K562 (cell line): ENCODE results near the gene MAGI2. TPM values are rescaled to one million over a fixed set of nuclear protein-coding genes. Genes with fewer than 3 reads are reported as not detected.

Experiments
- ATAC-seq: fragments of 200-7000 bp; cut with Tn5 transposase; 3 replicates; pipeline ENCODE4 v1.9.1; 2020; ENCODE audit warnings: moderate library complexity
- BruUV-seq: library from RNA; stranded (reverse); fragments of 400-500 nt; replicated peaks from 2 replicates; lab custom pipeline; 2021; lab: Mats Ljungman, UMichigan
- CTCF ChIA-PET: fragments of 300-600 bp; formaldehyde crosslinking; extraction: SDS; loops from one replicate; lab custom pipeline; 2021; ENCODE audit warnings: low intra/inter-chr PET ratio; lab: Yijun Ruan, JAX
- POLR2A ChIA-PET: fragments of 300-600, 350-650 bp; sonication (Branson Sonifier 250); formaldehyde crosslinking; extraction: SDS; loops from one replicate; lab custom pipeline; 2021; ENCODE audit warnings: antibody characterized with exemption, inconsistent platforms; lab: Yijun Ruan, JAX
- DNase-seq, 4 experiments: peaks; one replicate each; pipeline versions ENCODE4 v3.0.0 to v3.0.0-alpha.2; 2011 to 2018; ENCODE audit warnings: low spot score in 3 of 4, mixed read lengths in 3 of 4; ENCODE audit errors: extremely low read depth in 1 of 4
- FAIRE-seq: peaks from 2 replicates; lab custom pipeline; 2011; peaks lifted over from hg19 to GRCh38; lab: Jason Lieb, UNC
- H2AFZ ChIP-seq: 2 replicates; pipeline ENCODE4 v1.6.0; 2011; ENCODE audit warnings: low read depth, low read length, control low read depth, inconsistent platforms
- H3K27ac ChIP-seq: fragments of 200-600 bp; 3 replicates; pipeline ENCODE4 v1.8.0; 2011; ENCODE audit warnings: low read depth, mild to moderate bottlenecking, control low read depth, inconsistent platforms, low read length, moderate library complexity, mixed read lengths; ENCODE audit errors: extremely low read depth
- H3K27me3 ChIP-seq, 2 experiments: fragments of 300-600 bp in 1 of 2; 2 replicates in 1 of 2; 3 replicates in 1 of 2; pipeline versions ENCODE4 v1.6.0 to v1.8.0; 2011; ENCODE audit warnings: inconsistent platforms in 2 of 2, low read length in 2 of 2, mild to moderate bottlenecking in 1 of 2, mixed read lengths in 1 of 2, moderate library complexity in 1 of 2; ENCODE audit not compliant: control insufficient read depth in 2 of 2, insufficient read depth in 2 of 2
- H3K36me3 ChIP-seq: fragments of 300-600 bp; 3 replicates; pipeline ENCODE4 v1.8.0; 2011; ENCODE audit warnings: mild to moderate bottlenecking, low read length, inconsistent platforms; ENCODE audit not compliant: control insufficient read depth, insufficient read depth
- H3K4me1 ChIP-seq, 2 experiments: fragments of 200-600 bp in 1 of 2; replicated peaks in 1 of 2; 2 replicates in 1 of 2; 3 replicates in 1 of 2; pipeline versions ENCODE4 v1.5.1 to v1.8.0; 2011; ENCODE audit warnings: inconsistent platforms in 2 of 2, low read length in 2 of 2, mild to moderate bottlenecking in 1 of 2, mixed read lengths in 1 of 2, moderate library complexity in 1 of 2; ENCODE audit not compliant: control insufficient read depth in 2 of 2, insufficient read depth in 2 of 2
- H3K4me2 ChIP-seq: 2 replicates; pipeline ENCODE4 v1.6.1; 2011; ENCODE audit warnings: low read length, control low read depth, inconsistent platforms, mixed read lengths; ENCODE audit not compliant: insufficient read depth
- H3K4me3 ChIP-seq: fragments of 200-600 bp; sonication (generic), shearing (Covaris generic); 2 replicates; pipeline ENCODE4 v1.5.1; 2016; ENCODE audit warnings: control low read depth, inconsistent platforms
- H3K79me2 ChIP-seq: fragments of 200-600 bp; 3 replicates; pipeline ENCODE4 v1.8.0; 2011; ENCODE audit warnings: low read length, inconsistent platforms; ENCODE audit not compliant: control insufficient read depth, insufficient read depth
- H3K9ac ChIP-seq, 2 experiments: 2 replicates each; pipeline versions ENCODE4 v1.6.0 to v1.6.1; 2011; ENCODE audit warnings: low read depth in 2 of 2, low read length in 2 of 2, control low read depth in 1 of 2, inconsistent platforms in 1 of 2, mild to moderate bottlenecking in 1 of 2, mixed read lengths in 1 of 2; ENCODE audit not compliant: insufficient read depth in 1 of 2
- H3K9me1 ChIP-seq: one replicate; pipeline ENCODE4 v1.6.0; 2011; ENCODE audit warnings: inconsistent platforms, mild to moderate bottlenecking, low read length, moderate library complexity; ENCODE audit not compliant: control insufficient read depth, insufficient read depth
- H3K9me3 ChIP-seq: replicated peaks from 2 replicates; pipeline ENCODE4 v1.5.1; 2011; ENCODE audit warnings: low read depth, low read length, inconsistent platforms; ENCODE audit not compliant: control insufficient read depth, insufficient read depth
- H4K20me1 ChIP-seq: replicated peaks from 2 replicates; pipeline ENCODE4 v1.6.1; 2011; ENCODE audit warnings: low read length, inconsistent platforms, mixed read lengths; ENCODE audit not compliant: control insufficient read depth, insufficient read depth
- CHD1 ChIP-seq: fragments of 200-600 bp; sonication (generic); IDR thresholded peaks from one replicate; pipeline ENCODE4 v1.6.1; 2012; ENCODE audit warnings: mild to moderate bottlenecking, moderate library complexity, low read length, inconsistent platforms
- CREB5 ChIP-seq: fragments of 250-450 bp; sonication (Bioruptor Pico); IDR thresholded peaks from 2 replicates; pipeline ENCODE4 v1.5.0; 2020; ENCODE audit warnings: mild to moderate bottlenecking
- HDAC3 ChIP-seq: fragments of 450-650 bp; IDR thresholded peaks from 2 replicates; pipeline ENCODE4 v1.6.1; 2018; ENCODE audit warnings: borderline replicate concordance, mild to moderate bottlenecking, moderate library complexity; ENCODE audit not compliant: partially characterized antibody
- HNRNPUL1 ChIP-seq: fragments of 200-400 bp; formaldehyde crosslinking; IDR thresholded peaks from 2 replicates; pipeline ENCODE4 v1.6.1; 2017; ENCODE audit warnings: low read length
- ILK ChIP-seq: fragments of 450-650 bp; IDR thresholded peaks from 2 replicates; pipeline ENCODE4 v1.6.1; 2016; ENCODE audit warnings: missing genetic modification characterization, low read depth, mild to moderate bottlenecking, missing compliant biosample characterization, moderate library complexity, borderline replicate concordance
- LCOR ChIP-seq: sonication (generic); formaldehyde crosslinking; IDR thresholded peaks from 2 replicates; pipeline ENCODE4 v1.8.0; 2022; ENCODE audit warnings: mild to moderate bottlenecking, missing genetic modification reagents
- NCOA4 ChIP-seq: fragments of 450-650 bp; IDR thresholded peaks from 2 replicates; pipeline ENCODE4 v1.6.1; 2018; ENCODE audit warnings: mild to moderate bottlenecking; ENCODE audit not compliant: partially characterized antibody
- RFX1 ChIP-seq: fragments of 450-650 bp; IDR thresholded peaks from 2 replicates; pipeline ENCODE4 v1.6.1; 2016; ENCODE audit warnings: mild to moderate bottlenecking, moderate library complexity
- RREB1 ChIP-seq: fragments of 250-450 bp; sonication (Bioruptor Pico); IDR thresholded peaks from 2 replicates; pipeline ENCODE4 v1.4.0; 2020
- TRIM28 ChIP-seq: fragments of 450-650 bp; IDR thresholded peaks from 2 replicates; pipeline ENCODE4 v1.6.1; 2017
- ZBTB1 ChIP-seq: sonication (generic); formaldehyde crosslinking; IDR thresholded peaks from 2 replicates; pipeline ENCODE4 v1.8.1; 2023; ENCODE audit warnings: missing genetic modification reagents, low read depth, mild to moderate bottlenecking, borderline replicate concordance
- ZNF165 ChIP-seq: fragments of 250-450 bp; sonication (Bioruptor Pico); IDR thresholded peaks from 2 replicates; pipeline ENCODE4 v1.4.0; 2020; ENCODE audit warnings: borderline replicate concordance
- ZNF324 ChIP-seq: fragments of 250-450 bp; sonication (Bioruptor Pico); IDR thresholded peaks from 2 replicates; pipeline ENCODE4 v1.4.0; 2020; ENCODE audit warnings: mild to moderate bottlenecking
- WGBS: fragments of 100-300 bp; shearing (Covaris generic); methylation state at CpG from one replicate; pipeline ENCODE4 v1.1.6; 2016; ENCODE audit warnings: low coverage, mixed read lengths; ENCODE audit not compliant: insufficient coverage; ENCODE audit errors: missing lambda C conversion rate; 5-methylcytosine and 5-hydroxymethylcytosine counted together
- in situ Hi-C: fragments of 300-500 bp; cut with MboI; formaldehyde crosslinking; loops from 4 replicates; pipeline ENCODE4 v1.15.0; 2018; ENCODE audit warnings: inconsistent platforms, mixed read lengths
- intact Hi-C: fragments of 100-400 bp; cut with micrococcal nuclease; formaldehyde crosslinking; loops from 2 replicates; pipeline ENCODE4 v1.14.2; 2022
- polyA plus RNA-seq, 8 experiments: library from polyadenylated mRNA; depleted of rRNA in 4 of 8; stranded (reverse) in 5 of 8; unstranded in 3 of 8; fragments of >200 nt; fragmentation: Nextera tagmentation in 2 of 8; fragmentation: Illumina TruSeq in 1 of 8; extraction: Ambion mirVana in 2 of 8; extraction: Trizol in 1 of 8; gene quantifications; 2 replicates each; pipeline versions ENCODE4 v1.2.1 to v1.2.3, GENCODE V29; 2011 to 2014; ENCODE audit warnings: inconsistent platforms in 1 of 8, missing spikeins in 1 of 8
- total RNA-seq, 7 experiments: library from RNA; depleted of rRNA in 6 of 7; stranded (reverse); fragments of >200 nt in 6 of 7; fragmentation: Illumina TruSeq in 2 of 7; extraction: Trizol in 2 of 7; gene quantifications; 2 replicates each; pipeline versions ENCODE4 v1.2.1 to v1.2.3, GENCODE V29; 2011 to 2021; ENCODE audit warnings: low replicate concordance in 1 of 7

MAGI2 gene
- total and polyA plus RNA-seq, 9 of the 15 experiments (the other 6 are each of a cell fraction or from before 2014, with no cell fraction given): 0.27 to 1.4 (median 0.70) TPM

- no peak for TF ChIP-seq RREB1
Observed at GRCh38 chr7:78864339-78864738, 589.1 kb downstream of the MAGI2 start (continued).

- peaks cover 2% of the 10 kb centered on the region; the same call in 1 of the 2 replicates for H3K9me3 ChIP-seq
- H3K9ac ChIP-seq: no peak overlapping the region
- no TSS peak for BruUV-seq
- no peaks in the 10 kb centered on the region for H4K20me1 ChIP-seq
- H3K79me2 ChIP-seq: no peaks in the 10 kb centered on the region
- DNase-seq (no peak), ATAC-seq (no peak), FAIRE-seq (no peak)
- H3K27me3 ChIP-seq: no peaks in the 10 kb centered on the region
- no peak overlapping the region for H3K4me2 ChIP-seq
- H3K27ac ChIP-seq: no peak overlapping the region
- CTCF ChIA-PET: no interaction called here
- TF ChIP-seq CHD1: no peak
- TF ChIP-seq RFX1: no peak
- TF ChIP-seq ZNF324 (CRISPR knock-in tag): no peak
- no peak for TF ChIP-seq HDAC3
- TF ChIP-seq NCOA4: no peak
- TF ChIP-seq ZNF165 (CRISPR knock-in tag): no peak
- TF ChIP-seq HNRNPUL1: no peak
- TF ChIP-seq LCOR (CRISPR knock-in tag): no peak
- TF ChIP-seq ILK (tag): no peak
- TF ChIP-seq ZBTB1 (CRISPR knock-in tag): no peak
- TF ChIP-seq CREB5: no peak
- no peak for TF ChIP-seq TRIM28
- H3K9me1 ChIP-seq: no peaks in the 10 kb centered on the region
- no peaks in the 10 kb centered on the region for H3K4me1 ChIP-seq
- intact Hi-C loops: no loop called here
- WGBS: 0% methylated on average over 1 of the region's 1 CpG
- no peak overlapping the region for H3K4me3 ChIP-seq
- H2AFZ ChIP-seq: no peak overlapping the region
- POLR2A ChIA-PET: interaction anchor here (0.6 kb wide), 1 partner anchor 17 kb away, joined by 3 read pairs; no protein-coding TSS in a partner anchor
- no peaks in the 10 kb centered on the region for H3K36me3 ChIP-seq
- in situ Hi-C loops: no loop called here
Observed at GRCh38 chr7:78863281-78863680, 590.2 kb downstream of the MAGI2 start.
